Keratinocyte (primary cell): ENCODE data around the gene PAIP1. TPM values are rescaled to one million over a fixed set of nuclear protein-coding genes. Genes with fewer than 3 reads are reported as not detected.

Source experiments
- DNase-seq: peaks from one replicate; pipeline ENCODE4 v3.0.0-alpha.2; 2011; ENCODE audit warnings: low read depth, missing footprints, low spot score
- FAIRE-seq: peaks from 2 replicates; lab custom pipeline; 2011; peaks lifted over from hg19 to GRCh38; lab: Jason Lieb, UNC
- H2AFZ ChIP-seq: 2 replicates; pipeline ENCODE4 v1.6.0; 2012; ENCODE audit warnings: low read length, control low read depth, inconsistent platforms; ENCODE audit not compliant: control insufficient read depth
- H3K27ac ChIP-seq: 2 replicates; pipeline ENCODE4 v1.5.1; 2011; ENCODE audit warnings: low read length; ENCODE audit not compliant: control insufficient read depth, insufficient read depth
- H3K27me3 ChIP-seq: 3 replicates; pipeline ENCODE4 v1.6.0; 2011; ENCODE audit warnings: low read length; ENCODE audit not compliant: control insufficient read depth, insufficient read depth; ENCODE audit errors: extremely low read depth
- H3K36me3 ChIP-seq, 2 experiments: 2 replicates in 1 of 2; 3 replicates in 1 of 2; pipeline ENCODE4 v1.5.1; 2011; ENCODE audit warnings: low read length in 2 of 2, mild to moderate bottlenecking in 1 of 2; ENCODE audit not compliant: control insufficient read depth in 2 of 2, insufficient read depth in 2 of 2; ENCODE audit errors: extremely low read depth in 1 of 2
- H3K4me1 ChIP-seq: 3 replicates; pipeline ENCODE4 v1.5.1; 2011; ENCODE audit warnings: low read length; ENCODE audit not compliant: control insufficient read depth, insufficient read depth; ENCODE audit errors: extremely low read depth
- H3K4me2 ChIP-seq: 3 replicates; pipeline ENCODE4 v1.6.0; 2011; ENCODE audit warnings: low read depth, low read length; ENCODE audit not compliant: control insufficient read depth, insufficient read depth; ENCODE audit errors: extremely low read depth
- H3K4me3 ChIP-seq, 3 experiments: fragments of 200-600 bp in 1 of 3; sonication (generic) in 1 of 3; 2 replicates in 2 of 3; 3 replicates in 1 of 3; pipeline ENCODE4 v1.5.1; 2011 to 2016; ENCODE audit warnings: low read length in 3 of 3, mild to moderate bottlenecking in 3 of 3, control low read depth in 2 of 3, inconsistent platforms in 1 of 3, low read depth in 1 of 3, mixed read lengths in 1 of 3, mixed run types in 1 of 3, moderate library complexity in 1 of 3; ENCODE audit not compliant: control insufficient read depth in 2 of 3, insufficient read depth in 2 of 3; ENCODE audit errors: extremely low read depth in 1 of 3
- H3K79me2 ChIP-seq: 2 replicates; pipeline ENCODE4 v1.6.0; 2012; ENCODE audit warnings: low read length; ENCODE audit not compliant: control insufficient read depth, insufficient read depth
- H3K9ac ChIP-seq: 3 replicates; pipeline ENCODE4 v1.6.0; 2011; ENCODE audit warnings: low read length; ENCODE audit not compliant: control insufficient read depth, insufficient read depth; ENCODE audit errors: extremely low read depth
- H3K9me1 ChIP-seq: 3 replicates; pipeline ENCODE4 v1.6.0; 2011; ENCODE audit warnings: low read length; ENCODE audit not compliant: control insufficient read depth, insufficient read depth; ENCODE audit errors: extremely low read depth
- H3K9me3 ChIP-seq: 2 replicates; pipeline ENCODE4 v1.5.1; 2012; ENCODE audit warnings: low read depth, low read length; ENCODE audit not compliant: control insufficient read depth
- H4K20me1 ChIP-seq: 3 replicates; pipeline ENCODE4 v1.6.0; 2011; ENCODE audit warnings: low read length; ENCODE audit not compliant: control insufficient read depth, insufficient read depth; ENCODE audit errors: extremely low read depth
- EZH2 ChIP-seq: IDR thresholded peaks from one replicate; pipeline ENCODE4 v1.6.1; 2012; ENCODE audit warnings: inconsistent platforms, mild to moderate bottlenecking, low read length, moderate library complexity
- dilution Hi-C: fragments of 300-500 bp; cut with MboI; formaldehyde crosslinking; loops from one replicate; pipeline ENCODE4 v1.7.0; 2020; ENCODE audit warnings: low sequenced_read_pairs; ENCODE audit not compliant: extremely low pct_ligation_motif_present
- polyA plus RNA-seq, 5 experiments: library from polyadenylated mRNA; depleted of rRNA in 3 of 5; stranded (reverse) in 3 of 5; stranded (forward) in 1 of 5; unstranded in 1 of 5; fragments of >200 nt; gene quantifications; 1 replicate in 1 of 5; 2 replicates in 3 of 5; 3 replicates in 1 of 5; pipeline versions ENCODE4 v1.2.1 to v1.2.3, GENCODE V29; 2011 to 2012; ENCODE audit warnings: missing spikeins in 2 of 5, low read depth in 1 of 5, low replicate concordance in 1 of 5
- TF ChIP-seq, protein P1 (sequence below), 3 experiments: IDR thresholded peaks in 1 of 3; conservative IDR thresholded peaks in 1 of 3; optimal IDR thresholded peaks in 1 of 3; 2 replicates in 2 of 3; 3 replicates in 1 of 3; pipeline versions ENCODE3 to v1.5.1; 2011; ENCODE audit warnings: low read length in 3 of 3, mild to moderate bottlenecking in 3 of 3, moderate library complexity in 2 of 3, control low read depth in 1 of 3, inconsistent platforms in 1 of 3; ENCODE audit not compliant: insufficient read depth in 2 of 3; ENCODE audit errors: extremely low read depth in 1 of 3

PAIP1 gene
- polyA plus RNA-seq, 1 donor (not counting 4 experiments of a cell fraction or from before 2014, with no cell fraction given): 115 TPM

DNA sequence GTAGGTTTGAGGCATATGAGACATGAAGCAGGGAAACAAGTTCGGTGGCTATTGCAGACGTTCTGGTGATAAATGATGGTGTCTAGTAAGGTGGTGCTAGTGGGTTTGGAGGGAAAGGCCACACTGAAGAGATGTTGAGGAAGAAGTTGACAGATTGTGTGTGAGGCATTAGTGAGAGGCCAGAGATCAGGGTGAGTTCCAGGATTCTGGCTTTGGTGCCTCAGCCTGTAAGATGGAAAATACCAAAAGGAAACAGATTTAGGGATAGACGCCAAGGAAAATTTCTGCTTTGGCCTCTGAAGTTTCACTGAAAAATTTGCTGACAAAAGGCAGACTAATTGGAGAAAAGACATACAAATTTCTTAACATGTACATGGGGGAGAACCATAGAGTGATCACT is 6.4 kb upstream of the PAIP1 start:
- H4K20me1 ChIP-seq: no peaks in the 10 kb centered on the region
- no peaks in the 10 kb centered on the region for H3K9me3 ChIP-seq
- no peak for FAIRE-seq
- H3K9ac ChIP-seq: no peak overlapping the region
- H3K27ac ChIP-seq: no peak overlapping the region
- dilution Hi-C loops: no loop called here
- H3K27me3 ChIP-seq: no peaks in the 10 kb centered on the region
- no peak overlapping the region for H3K4me2 ChIP-seq
- H3K4me3 ChIP-seq: no peak overlapping the region
- DNase-seq: no peak
- no peaks in the 10 kb centered on the region for H3K79me2 ChIP-seq
- H3K4me1 ChIP-seq: no peaks in the 10 kb centered on the region
- H3K9me1 ChIP-seq: no peaks in the 10 kb centered on the region
- TF ChIP-seq, protein P1, sequence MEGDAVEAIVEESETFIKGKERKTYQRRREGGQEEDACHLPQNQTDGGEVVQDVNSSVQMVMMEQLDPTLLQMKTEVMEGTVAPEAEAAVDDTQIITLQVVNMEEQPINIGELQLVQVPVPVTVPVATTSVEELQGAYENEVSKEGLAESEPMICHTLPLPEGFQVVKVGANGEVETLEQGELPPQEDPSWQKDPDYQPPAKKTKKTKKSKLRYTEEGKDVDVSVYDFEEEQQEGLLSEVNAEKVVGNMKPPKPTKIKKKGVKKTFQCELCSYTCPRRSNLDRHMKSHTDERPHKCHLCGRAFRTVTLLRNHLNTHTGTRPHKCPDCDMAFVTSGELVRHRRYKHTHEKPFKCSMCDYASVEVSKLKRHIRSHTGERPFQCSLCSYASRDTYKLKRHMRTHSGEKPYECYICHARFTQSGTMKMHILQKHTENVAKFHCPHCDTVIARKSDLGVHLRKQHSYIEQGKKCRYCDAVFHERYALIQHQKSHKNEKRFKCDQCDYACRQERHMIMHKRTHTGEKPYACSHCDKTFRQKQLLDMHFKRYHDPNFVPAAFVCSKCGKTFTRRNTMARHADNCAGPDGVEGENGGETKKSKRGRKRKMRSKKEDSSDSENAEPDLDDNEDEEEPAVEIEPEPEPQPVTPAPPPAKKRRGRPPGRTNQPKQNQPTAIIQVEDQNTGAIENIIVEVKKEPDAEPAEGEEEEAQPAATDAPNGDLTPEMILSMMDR (optimal IDR thresholded peaks at IDR 0.05 in 1 of 3, IDR thresholded peaks at IDR 0.05 in 1 of 3, conservative IDR thresholded peaks at IDR 0.05 in 1 of 3; ENCODE audit: extremely low read depth in 1 of 3, insufficient read depth in 2 of 3, low read length in 3 of 3): no peak
- TF ChIP-seq EZH2: no peak
- no peaks in the 10 kb centered on the region for H3K36me3 ChIP-seq
- no peak overlapping the region for H2AFZ ChIP-seq

DNA sequence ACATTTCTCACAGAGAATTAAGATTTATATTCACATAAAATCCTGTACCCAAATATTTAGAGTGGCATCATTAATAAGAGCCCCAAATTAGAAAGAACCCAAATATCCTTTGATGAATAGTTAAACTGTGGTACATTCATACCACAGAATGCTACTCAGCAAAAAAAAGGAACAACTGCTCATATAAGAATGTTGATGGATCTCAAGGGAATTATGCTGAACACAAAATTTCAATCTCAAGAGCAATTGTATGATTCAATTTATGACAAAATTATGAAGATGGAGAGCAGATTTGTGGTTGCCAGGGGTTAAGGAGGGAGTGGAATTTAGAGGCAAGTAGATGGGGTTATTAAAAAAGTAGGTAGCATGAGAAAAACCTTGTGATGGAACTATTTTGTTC is 4.5 kb upstream of the PAIP1 start:
- Histone ChIP-seq H3K9ac (no peak overlapping the region), H3K79me2 (peaks cover under 1% of the 10 kb centered on the region), H3K36me3 (no peaks in the 10 kb centered on the region), H3K4me2 (no peak overlapping the region), H3K27me3 (no peaks in the 10 kb centered on the region), H3K9me3 (no peaks in the 10 kb centered on the region), H3K4me3 (no peak overlapping the region), H3K27ac (no peak overlapping the region), H2AFZ (no peak overlapping the region), H3K4me1 (peaks cover 3% of the 10 kb centered on the region), H3K9me1 (no peaks in the 10 kb centered on the region), H4K20me1 (no peaks in the 10 kb centered on the region)
- TF ChIP-seq, protein P1 (optimal IDR thresholded peaks at IDR 0.05 in 1 of 3, IDR thresholded peaks at IDR 0.05 in 1 of 3, conservative IDR thresholded peaks at IDR 0.05 in 1 of 3; ENCODE audit: extremely low read depth in 1 of 3, insufficient read depth in 2 of 3, low read length in 3 of 3): no peak
- TF ChIP-seq EZH2: no peak
- no peak for DNase-seq
- no peak for FAIRE-seq
- dilution Hi-C loops: no loop called here
